GM18907 (cell line): ENCODE data around the gene MSLN.

ENCODE experiments used
- ATAC-seq: cut with Tn5 transposase; IDR thresholded peaks from one replicate; pipeline ENCODE4 v1.9.1; 2021; ENCODE audit warnings: mild to moderate bottlenecking, moderate library complexity; ENCODE audit not compliant: unreplicated experiment

The MSLN gene

GRCh38 chr16:801584-802363, 41.2 kb downstream of the MSLN start:
- ATAC-seq, result no peak

- no peak for ATAC-seq
These were observed 41.9 kb downstream of the MSLN start for GRCh38 chr16:802461-802860.

DNA sequence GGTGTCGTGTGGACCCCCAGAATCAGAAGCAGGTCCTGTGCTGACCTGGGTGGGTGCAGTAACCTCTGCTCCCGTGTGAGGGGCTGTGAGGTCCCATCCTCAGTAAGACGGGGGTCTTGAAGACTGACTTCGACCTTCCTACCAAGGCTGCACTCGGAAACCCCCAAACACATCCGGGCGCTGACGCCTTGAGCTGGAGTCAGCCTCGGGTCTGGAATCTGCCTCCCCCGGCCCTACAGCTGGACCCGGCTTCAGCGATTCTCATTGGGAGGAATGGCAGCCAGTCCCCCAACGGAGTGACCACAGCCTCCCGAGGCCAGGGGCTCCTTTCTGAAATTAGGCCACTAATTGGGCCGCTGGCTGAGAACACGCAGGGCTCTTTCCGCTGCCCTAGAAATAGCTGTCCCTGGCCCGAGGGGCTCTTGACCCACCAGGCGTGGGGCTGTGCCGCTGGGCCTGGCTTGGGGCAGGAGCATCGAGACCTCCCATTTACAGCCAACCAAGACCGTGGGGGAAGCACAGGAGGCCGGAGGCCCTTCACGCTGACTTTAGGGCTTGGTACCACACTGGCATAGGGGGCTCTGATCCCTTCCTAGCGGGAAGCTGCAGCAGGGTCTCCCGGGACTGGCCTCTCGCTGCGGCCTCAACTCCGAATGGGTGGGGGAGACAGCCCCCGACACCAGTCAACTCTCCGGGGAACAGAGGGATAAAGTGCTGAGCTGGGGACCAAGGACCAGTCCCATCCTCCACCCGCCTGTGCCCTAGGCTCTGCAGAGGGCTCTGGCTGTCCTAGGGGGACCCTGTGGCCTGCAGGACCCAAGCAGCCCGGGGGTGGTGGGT, 42.6 kb downstream of the MSLN start:
- ATAC-seq, result no peak

DNA sequence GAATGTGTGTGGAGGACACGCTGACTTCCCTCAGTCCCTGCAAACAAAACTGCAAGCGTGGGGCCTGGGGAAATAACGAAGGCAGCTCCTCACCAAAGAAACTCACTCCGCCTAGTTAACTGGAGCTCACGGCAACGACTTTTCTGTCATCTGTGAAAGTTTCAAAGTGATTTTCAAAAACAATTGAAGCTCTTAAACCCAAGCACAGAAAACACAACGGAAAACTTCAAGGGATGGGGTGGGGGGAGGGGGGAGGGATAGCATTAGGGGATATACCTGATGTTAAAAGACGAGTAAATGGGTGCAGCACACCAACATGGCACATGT, 43.2 kb downstream of the MSLN start:
- ATAC-seq, result no peak

DNA sequence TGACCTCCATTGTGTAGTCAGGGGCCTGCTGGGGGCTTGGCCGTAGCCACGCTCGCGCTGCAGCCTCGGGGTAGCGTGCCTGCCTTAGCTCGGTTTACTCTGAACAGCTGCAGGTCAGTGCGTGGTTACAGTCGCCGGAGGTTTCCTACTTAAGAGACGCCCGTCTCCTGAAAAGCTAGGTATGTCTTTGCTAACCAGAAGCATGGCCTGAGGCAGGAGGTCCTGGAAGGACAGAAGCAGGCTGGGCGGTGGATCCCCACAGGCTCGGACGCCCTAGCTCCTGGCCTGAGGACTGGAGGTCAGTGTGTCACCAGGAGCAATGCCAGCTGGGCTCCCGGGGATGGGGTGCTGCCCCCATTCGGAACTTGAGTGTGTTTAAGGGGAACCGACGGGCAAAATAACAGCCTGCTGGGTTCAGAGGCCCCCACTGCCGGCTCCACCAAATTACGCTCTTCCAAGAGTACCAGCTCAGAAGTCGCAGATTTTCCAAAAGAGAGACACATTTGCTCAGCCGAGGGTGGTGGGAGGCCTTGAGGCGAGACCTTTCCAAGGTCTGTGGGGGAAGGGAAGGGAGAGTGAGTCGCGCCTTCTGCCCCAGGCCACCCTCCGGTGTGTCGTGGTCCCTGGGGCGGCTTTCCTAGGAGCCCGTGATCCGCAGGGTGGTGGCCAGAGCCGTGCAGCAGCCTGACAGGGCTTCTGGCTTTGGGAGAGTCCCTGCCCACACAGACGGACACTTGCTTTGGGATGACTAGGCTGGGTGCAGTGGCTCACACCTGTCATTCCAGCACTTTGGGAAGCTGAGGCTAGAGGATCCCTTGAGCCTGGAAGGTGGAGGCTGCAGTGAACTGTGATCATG, 43.9 kb downstream of the MSLN start:
- no peak for ATAC-seq

DNA sequence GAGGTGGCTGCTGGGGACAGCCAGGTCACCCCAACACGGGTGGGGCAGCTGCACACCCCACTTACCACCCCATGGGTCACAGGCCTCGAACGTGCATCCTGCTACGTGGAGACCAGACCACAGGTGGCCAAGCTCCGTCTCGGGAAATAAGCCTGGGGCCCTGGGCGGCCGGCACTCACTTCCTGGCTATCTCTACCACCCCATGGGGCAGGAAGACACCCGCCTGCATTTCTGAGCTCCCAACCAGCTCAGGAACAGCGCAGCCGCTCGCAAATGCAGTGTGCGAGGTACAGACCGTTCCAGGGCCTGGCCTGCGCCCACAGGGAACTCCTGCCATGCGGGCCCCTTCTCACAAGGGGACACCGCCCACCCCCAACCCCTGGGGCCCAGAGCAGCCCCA, 44.9 kb downstream of the MSLN start:
- ATAC-seq, result no peak

DNA sequence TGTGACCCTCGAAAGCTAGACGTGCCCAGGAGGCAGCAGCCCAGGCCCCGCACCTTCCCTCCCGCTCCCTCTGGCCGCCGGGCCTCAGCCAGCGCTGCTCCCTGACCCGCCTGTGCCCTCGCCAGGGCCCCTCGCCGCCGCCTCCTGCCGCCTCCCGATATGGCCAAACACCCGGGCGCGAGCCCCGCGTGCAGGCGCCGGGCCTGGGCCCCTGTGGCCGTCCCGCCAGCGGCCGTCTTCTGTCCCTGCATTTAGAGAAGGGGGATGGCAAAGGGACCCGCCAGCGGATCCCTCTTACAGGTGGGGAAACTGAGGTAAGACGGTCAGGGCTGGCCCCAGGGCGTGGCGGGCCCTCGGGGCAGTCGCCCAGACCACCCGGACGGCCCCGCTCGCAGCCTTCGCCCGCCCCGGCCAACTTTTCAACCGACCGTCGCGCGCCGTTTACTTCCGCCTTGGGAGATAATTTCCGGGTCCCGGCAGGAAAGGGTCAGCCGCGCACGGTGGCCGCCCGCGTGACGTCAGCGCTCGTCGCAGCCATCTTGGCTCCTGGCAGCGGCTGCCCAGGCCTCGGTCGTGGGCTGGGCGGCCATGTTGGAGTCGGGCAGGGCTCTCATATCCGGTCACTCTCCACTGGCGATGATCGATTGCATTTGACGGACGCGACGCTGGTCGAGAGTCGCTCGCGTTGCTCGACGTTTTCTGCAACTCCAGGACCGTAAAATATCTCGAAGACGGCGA, 47.0 kb downstream of the MSLN start:
- peak; percentile 83 for ATAC-seq

DNA sequence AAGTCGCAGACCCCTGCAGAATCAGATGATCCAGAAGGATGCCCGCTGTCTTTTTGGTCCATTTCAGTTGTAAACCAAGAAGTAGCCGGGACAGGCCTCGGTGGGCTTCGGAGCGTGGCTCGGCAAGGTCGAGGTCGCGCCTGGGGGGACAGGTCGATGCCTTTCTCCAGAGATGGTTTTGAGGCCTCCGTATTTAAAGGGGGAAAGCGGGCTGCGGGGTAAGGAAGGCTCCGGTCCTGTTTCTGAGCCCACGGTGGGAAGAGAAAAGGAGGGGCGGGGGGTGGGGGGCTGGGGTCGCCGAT, 47.5 kb downstream of the MSLN start:
- ATAC-seq, result no peak

DNA sequence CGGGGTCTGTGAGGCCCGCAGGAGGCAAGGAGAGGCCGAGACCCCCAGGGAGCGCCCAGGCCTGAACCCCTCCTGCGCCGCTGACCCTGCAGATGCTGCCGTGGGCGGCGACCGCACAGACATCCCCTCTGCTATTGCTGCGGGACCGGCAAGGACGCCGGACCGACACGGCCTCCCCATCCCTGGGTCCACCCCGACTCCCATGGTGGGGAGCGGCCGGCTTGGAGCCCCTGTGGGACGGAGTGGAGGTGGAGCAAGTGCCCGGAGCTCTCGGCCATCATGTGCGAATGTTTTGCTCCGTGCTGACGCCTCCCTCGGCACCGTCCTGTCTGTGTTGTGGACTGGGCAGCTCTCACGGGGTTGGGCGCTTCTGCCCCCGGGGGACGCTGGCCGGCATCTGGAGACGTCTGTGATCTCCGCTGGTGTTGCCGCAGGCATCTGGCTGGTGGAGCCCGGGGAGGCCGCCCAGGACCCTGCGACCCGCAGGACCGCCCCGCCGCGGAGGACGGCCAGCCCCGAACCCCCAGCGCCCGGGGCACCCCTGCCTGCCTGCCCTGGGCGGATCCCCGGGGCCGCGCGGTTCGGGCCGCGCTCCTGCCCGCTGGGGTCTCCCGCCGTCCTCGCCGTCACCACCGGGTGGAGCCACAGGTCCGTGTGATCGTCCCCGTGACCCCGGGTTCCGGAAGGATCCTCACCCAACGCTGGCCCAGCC, 52.8 kb downstream of the MSLN start:
- ATAC-seq, result no peak

GRCh38 chr16:813916-814412, 53.4 kb downstream of the MSLN start:
- no peak for ATAC-seq

DNA sequence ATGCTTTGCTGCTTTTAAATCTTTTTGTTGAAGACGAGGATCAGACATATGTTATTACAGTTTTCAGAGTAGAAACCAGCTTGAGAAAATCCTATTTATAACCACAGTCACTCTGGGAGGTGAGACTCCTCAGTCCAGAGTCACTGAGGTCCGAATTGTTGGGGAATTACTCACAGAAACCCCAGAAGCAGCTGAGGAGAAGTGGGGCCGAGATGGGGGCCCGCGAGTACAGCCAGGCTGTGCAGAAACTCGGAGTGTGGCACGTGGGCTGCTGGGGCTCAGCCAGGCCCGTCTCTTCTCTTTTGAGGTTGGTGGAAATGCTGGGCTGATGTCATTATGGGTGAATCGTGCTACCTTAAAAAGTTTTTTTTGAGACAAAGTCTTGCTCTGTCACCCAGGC, 54.4 kb downstream of the MSLN start:
- no peak for ATAC-seq

GRCh38 chr16:815861-816260, 55.3 kb downstream of the MSLN start:
- no peak for ATAC-seq

GRCh38 chr16:817001-817906, 56.7 kb downstream of the MSLN start:
- ATAC-seq, result no peak

DNA sequence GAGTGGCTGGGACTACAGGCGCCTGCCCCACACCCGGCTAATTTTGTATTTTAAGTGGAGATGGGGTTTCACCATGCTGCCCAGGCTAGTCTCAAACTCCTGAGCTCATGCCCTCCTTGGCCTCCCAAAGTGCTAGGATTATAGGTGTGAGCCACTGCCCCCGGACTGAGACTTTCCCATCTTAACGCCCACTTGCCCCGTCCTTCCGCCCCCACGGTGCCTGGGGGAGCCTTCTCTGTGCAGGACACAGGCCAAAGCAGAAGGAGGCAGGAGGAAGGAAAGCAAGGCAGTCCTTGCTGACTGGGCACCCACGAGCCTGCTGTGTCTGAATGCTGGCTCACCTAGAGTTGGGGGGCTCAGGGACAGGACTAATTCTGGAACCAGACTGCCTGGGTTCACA, 57.6 kb downstream of the MSLN start:
- no peak for ATAC-seq
